GM08714 (cell line): ENCODE results near the gene SRMS.
"Not testable (repeated sequence)": the region's sequence is repeated elsewhere in the genome, so short reads cannot be mapped to it uniquely, and the experiment has no call there.

Source experiments
- H3K4me3 ChIP-seq: fragments of 200-500 bp; sonication (Bioruptor generic); 2 replicates; pipeline ENCODE4 v1.5.1; 2014; ENCODE audit warnings: mild to moderate bottlenecking, low read length, inconsistent platforms
- ZNF274 ChIP-seq: IDR thresholded peaks from 2 replicates; pipeline ENCODE4 v1.6.1; 2012; ENCODE audit warnings: mild to moderate bottlenecking, low read depth, low read length

The SRMS gene

DNA sequence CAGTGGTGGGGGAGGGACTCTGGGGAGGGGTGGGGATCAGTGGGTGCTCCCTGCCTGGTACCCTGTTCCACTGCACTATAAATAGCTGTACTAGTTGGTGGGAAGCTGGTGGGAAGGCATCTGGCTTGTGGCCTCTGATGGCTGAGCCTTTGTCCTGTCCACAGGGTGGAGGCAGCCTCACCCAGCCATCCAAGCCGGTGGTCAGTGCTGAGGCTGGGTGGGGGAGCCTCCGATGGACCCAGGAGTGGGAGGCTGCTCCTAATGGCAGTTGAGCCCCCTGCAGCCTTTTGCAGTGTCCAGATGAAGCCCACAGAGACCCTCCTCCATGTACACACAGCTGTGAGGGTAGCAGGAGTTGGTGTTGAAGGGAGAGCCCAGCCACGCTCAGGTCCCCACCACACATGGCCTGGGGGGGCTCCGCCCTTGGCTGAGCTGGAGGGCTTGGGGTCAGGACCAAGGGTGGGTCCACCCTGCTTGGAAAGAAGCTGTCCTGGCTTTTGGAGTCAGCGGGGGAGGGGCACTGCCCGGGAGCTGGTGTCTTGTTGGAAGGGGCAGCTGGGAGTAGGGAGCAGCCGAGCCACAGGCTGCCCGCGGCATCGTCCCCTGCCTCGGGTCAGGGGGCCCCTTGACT, 24.5 kb downstream of the SRMS start:
- TF ChIP-seq ZNF274 = no peak

DNA sequence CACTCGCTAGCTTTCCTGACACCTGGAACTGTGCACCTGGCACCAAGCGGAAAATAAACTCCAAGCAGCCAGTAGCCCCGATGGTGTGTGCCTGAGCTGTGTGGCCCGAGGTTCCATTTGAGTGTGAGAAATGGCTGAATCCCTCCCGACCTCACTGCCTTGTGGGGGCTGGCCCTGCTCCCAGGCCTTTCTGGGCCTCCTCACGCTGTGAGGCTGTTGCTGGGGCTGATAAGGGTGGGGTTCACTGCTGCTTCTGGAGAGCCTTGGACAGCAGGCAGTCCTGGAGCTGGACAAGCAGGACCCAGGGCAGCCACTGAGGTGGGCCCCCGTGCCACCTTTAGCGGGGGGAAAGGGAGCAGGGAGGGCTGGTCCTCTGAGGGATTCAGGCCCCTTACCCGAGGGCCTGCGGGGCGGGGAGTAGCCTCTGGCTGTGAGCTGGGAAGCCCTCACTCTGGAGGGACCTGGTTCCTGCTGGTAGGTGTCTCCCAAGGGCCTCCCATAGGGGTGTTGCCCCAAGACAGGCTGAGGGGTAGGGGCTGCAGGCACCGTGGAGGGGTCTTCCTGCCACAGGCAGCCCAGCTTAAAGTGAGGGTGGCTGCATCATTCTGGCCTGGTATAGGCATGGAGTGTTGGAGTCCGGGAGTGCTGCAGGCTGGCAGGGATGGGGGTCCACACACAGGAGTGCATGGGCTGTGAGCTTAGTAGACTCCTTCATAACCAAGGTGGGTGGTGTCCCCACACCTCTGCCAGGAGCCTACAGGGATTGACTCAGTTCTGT, 25.3 kb downstream of the SRMS start:
- H3K4me3 ChIP-seq = no peak overlapping the region
- no peak for TF ChIP-seq ZNF274

More for the DNA sequence above, 24.5 kb downstream of the SRMS start:
- H3K4me3 ChIP-seq = no peak overlapping the region

DNA sequence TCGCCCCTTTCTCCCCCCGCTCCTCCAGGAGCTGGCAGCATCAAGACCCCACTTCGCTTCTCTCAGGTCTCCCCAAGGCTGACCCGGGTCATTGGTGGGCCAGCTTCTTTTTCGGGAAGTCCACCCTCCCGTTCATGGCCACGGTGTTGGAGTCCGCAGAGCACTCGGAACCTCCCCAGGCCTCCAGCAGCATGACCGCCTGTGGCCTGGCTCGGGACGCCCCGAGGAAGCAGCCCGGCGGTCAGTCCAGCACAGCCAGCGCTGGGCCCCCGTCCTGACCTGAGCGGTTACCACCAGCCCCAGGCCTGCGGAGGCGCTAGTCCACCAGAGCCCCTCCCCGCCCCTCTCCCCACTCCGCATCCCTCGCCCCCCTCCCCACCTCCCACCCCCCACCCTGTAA, 25.9 kb downstream of the SRMS start:
- no peak for TF ChIP-seq ZNF274
- H3K4me3 ChIP-seq = peak overlapping the region; percentile 73

DNA sequence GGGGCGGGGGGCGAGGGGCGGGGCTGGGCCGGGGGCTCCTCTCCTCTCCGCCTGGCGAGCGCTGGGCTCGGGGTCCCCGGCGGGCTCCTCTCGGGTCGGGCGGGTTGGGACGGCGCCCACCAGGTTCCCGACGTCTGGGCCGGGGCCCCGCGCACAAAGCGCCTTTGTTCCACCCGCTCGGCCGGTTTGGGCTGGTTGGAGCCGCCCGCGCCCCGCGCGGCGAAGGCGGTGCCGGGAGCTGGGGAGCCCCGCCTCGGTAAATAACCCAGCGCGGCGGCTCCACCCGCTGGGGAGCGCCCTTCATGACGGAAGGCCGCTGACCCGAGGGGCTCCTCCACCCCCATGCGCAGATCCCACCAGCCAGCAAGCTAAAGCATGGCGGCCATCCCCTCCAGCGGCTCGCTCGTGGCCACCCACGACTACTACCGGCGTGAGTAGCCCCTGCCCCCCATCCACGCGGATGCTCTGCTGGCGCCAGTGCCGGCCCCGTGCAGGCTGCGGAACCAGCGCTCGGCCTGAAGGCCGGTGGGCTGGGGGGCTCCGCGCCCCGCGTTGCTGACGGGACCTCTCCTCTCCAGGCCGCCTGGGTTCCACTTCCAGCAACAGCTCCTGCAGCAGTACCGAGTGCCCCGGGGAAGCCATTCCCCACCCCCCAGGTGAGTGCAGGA, 26.5 kb downstream of the SRMS start:
- H3K4me3 ChIP-seq = peak overlapping the region; percentile 73
- no peak for TF ChIP-seq ZNF274

DNA sequence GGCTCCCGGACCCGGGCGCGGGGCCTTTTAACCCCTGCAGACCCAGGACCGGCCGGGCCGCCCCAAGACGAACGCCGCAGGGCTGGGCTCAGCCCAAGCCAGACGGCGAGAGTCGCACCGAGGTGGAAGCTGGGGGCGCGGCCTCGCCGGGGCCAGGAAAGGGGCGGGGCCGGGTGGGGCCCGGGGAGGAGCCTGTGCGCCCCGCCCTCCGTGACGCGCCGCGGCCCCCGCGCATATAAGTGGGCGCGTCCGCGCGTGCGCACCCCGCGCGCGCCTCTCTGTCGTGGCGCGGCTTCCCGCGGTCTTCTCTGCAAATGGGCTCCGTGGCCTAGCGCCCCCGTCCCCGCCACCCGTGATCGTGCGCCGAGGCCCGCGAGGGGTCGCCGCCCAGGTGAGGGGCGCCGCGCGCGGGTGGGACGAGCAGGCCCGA, 27.0 kb downstream of the SRMS start, which contains the start of gene PPDPF:
Gene PPDPF, plus strand, starts transcription at position 262 of the 430 bp plus-strand sequence. CDS start 544 bp downstream, outside the sequence.
- peak within 1 kb of the TSS; percentile 73 for H3K4me3 ChIP-seq
- no peak for TF ChIP-seq ZNF274

DNA sequence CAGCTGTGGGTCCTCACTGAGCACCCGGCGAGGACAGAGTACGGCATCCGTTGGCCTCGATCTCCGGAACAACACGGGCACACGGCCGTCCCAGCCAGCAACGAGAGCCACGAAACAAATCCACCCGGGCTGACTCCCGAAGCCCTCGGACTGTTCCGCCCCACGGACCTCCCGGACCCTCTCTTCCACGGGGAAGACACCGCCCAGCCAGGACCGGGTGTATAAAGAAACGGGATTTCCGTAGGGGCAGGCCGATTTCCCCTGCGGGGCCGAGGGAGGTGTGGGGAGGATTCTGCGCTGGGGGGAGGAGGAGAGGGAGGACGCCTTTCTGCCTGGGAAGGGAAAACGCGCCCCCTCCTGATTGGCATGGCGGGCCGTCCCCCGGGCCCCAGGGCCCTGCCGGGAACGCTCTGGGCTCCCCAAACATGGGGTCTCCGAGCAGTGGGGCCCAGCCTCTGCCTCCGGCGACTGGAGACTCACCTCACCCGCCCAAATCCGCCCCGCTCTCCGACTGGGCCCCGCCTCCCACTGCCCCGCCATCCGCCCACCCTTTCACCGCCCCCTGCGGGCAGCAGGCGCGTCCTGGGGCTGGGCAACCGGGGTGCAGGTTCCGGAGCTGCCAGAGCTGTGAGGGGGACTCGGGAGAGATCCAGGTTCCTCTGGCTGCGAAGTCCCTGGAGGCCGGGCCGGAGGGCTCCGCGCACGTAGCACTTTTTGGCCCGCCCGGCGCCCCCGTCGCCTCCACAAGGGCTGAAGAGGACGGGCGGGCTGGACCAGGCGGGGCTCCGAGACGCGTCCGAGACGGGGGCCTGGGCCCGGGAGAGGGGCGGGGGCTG, 27.7 kb downstream of the SRMS start:
- no peak for TF ChIP-seq ZNF274
- peak overlapping the region; percentile 62; the same call in 1 of the 2 replicates for H3K4me3 ChIP-seq

DNA sequence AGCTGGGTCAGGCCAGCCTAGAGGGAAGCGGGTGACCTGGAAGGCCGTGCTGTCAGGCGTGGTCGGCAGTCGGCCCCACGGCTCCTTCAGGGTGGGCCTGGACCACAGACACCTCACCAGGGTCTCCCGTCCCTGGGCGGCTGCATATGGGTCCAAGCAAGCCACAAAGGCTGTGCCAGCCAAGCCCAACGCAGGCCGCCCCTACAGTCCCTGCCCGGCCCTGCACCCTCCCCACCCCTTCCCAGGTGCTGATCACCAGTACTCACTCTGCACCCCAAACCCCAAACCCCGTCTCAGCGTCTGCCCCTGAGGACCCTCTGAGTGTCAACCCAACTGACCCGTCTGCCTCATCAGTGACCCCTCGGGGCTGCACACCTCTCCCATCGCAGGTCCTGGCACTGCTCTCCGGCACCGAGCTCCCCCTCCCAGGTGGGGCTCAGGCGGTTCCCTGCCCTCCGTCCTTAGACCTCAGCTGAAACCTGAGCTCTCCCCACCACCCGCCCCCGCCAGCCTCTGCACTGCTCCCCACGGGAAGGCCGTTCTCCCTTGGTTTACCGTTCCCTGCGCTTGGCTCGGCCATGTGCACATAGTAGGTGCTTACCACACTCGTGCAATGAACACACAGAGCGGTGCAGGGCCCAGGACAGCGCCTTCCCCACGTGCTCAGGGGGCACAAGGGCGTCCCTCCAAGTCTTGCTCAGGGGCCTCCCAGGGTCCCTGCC, 28.4 kb downstream of the SRMS start:
- H3K4me3 ChIP-seq = no peak overlapping the region; the same call in 1 of the 2 replicates
- no peak for TF ChIP-seq ZNF274

DNA sequence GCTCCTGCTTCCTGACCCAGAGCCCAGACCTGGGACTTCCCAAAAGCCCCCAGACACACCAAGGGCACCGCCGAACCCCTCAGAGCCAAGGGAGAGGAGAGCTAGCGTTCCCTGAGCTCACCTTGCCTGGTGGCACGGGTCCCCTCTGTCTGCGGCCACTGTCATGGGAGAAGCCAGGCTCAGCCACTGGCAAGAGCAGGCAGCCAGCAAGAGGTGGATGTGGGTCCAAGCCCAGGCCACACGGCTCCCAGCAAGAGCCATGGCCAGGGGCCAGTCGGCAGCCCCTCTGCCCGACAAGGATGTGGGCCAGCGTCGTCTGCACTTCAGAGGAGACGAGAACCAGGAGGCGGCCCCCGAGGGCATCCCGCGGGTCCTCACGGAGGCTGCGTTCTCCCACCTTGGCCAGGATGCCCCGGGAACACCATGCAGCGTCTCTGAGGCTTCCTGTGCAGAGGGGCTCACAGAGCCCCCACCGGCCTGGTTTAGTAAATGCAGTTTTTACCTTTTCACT, 29.1 kb downstream of the SRMS start:
- H3K4me3 ChIP-seq = no peak overlapping the region
- no peak for TF ChIP-seq ZNF274

DNA sequence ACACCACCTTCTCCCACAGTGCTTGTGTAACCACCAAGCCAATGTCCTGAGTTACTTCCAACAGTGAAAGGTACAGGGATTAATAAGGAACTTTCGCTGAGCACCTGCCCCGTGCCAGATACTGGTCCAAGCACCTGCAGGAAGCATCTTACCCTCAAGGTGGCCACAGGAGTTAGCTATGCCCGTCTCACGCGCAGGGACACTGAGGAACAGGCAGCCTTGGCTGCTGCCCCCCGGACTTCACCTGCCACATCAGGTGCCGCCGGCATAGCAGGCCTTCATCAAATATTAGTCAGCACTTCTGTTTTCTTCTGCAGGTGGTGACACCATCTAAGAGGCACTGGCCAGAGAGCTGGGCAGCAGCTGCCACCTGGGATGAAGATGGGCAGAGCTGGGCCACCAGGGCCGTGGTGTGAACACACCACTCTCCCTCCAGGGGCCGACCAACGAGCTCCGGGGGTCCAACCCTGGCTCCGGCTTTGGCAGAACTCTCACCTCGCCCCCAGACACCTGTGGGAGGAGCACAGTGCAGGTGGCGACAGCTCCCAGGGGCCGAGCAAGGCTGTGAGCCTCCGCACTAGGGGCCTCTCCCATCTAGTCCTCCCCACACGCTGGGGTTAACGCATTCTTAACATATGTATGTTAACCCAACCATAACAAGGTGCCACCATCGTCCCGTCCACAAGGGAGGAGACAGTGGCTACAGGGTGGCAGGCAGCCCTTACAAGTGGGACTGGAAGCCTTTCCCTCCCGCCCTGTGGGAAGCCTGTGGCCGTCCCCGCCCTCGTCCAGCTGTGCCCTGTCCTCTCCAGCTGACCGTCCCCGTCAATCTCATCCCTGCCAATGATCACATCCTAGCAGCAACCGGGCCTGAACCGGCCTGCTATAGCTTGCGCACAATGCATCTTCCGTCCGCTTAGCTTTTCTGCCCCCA, 29.9 kb downstream of the SRMS start:
- no peak overlapping the region for H3K4me3 ChIP-seq
- no peak for TF ChIP-seq ZNF274

DNA sequence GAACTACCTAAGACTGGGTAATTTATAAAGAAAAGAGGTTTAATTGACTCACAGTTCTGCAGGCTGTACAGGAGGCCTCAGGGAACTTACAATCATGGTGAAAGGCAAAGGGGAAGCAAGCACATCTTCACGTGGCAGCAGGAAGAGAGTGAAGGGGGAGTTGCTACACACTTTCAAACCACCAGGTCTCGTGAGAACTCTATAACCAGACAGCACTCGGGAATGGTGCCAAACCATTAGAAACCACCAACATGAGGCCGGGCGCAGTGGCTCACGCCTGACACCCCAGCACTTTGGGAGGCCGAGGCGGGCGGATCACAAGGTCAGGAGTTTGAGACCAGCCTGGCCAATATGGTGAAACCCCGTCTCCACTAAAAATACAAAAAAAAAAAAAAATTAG, 33.0 kb downstream of the SRMS start:
- H3K4me3 ChIP-seq = not testable (repeated sequence)

DNA sequence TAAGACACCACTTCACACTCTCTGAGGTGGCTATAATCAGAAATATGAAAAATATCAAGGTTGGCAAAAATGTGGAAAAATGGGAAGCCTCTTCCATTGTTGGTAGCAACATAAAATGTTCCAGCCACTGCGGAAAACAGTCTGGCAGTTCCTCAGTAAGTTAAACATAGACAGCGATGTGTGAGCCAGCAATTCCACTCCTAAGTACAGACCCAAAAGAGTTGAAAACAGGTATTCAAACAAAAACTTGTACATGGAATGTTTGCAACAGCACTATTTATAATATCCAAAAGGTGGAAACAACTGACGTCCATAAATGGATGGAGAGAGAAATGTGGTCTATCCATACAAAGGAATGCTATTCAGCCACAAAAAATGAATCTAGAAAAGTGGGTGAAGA, 34.3 kb downstream of the SRMS start:
- H3K4me3 ChIP-seq = no peak overlapping the region
- TF ChIP-seq ZNF274 = no peak

DNA sequence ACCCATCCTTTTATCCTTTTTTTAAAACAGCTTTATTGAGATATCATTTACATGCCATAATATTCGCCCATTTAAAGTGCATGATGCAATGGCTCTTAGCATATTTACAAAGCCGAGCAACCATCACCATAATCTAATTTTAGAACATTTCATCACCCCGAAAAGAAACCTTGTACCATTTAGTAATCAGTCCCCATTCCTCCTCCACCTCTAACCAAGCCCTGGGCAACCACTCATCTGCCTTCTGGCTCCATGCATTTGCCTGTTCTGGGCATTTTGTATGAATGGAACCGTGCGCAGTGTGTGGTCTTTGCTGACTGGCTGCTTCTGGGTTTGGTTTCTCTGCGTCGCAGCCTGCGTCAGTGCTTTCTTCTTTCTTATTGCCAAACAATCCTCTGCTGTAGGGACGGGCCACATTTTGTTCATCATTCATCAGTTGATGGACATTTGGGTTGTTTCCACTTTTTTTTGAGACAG, 38.4 kb downstream of the SRMS start:
- no peak for TF ChIP-seq ZNF274
- H3K4me3 ChIP-seq = no peak overlapping the region
